NT2/D1 (cell line): ENCODE data around the gene TBC1D16.

Source experiments
- SUZ12 ChIP-seq: IDR thresholded peaks from 2 replicates; pipeline ENCODE4 v1.6.1; 2011; ENCODE audit not compliant: insufficient read length, insufficient read depth; ENCODE audit errors: extremely low read depth
- YY1 ChIP-seq: IDR thresholded peaks from 2 replicates; pipeline ENCODE4 v1.6.1; 2011; ENCODE audit not compliant: insufficient read length, insufficient read depth

- no peak for TF ChIP-seq YY1
- no peak for TF ChIP-seq SUZ12
Measured at GRCh38 chr17:79985361-79985942, 50.2 kb downstream of the TBC1D16 start.
